ENCODE results near the gene MLANA. TPM values are rescaled to one million over a fixed set of nuclear protein-coding genes. Genes with fewer than 3 reads are reported as not detected.
A peak's percentile ranks its signal among the peaks of the same experiment; 100 is the strongest.

MLANA gene
- total and polyA plus RNA-seq, 2 experiments from 2014 or later, result not detected

GRCh38 chr9:5951686-5952211 lies 61.1 kb downstream of the MLANA start:
- Histone ChIP-seq H3K9me2 (replicated peaks; ENCODE audit: insufficient read depth) (no peaks in the 10 kb centered on the region), H4K20me1 (ENCODE audit: insufficient read depth, poor library complexity, severe bottlenecking) (no peaks in the 10 kb centered on the region), H3K36me3 (replicated peaks; ENCODE audit: insufficient read depth, low read depth) (no peaks in the 10 kb centered on the region), H3K27ac (no peak overlapping the region), H3K79me2 (no peaks in the 10 kb centered on the region), H3K27me3 (no peaks in the 10 kb centered on the region), H2AFZ (no peak overlapping the region), H3K4me1 (ENCODE audit: insufficient read depth) (peaks cover 5% of the 10 kb centered on the region), H3K9me3 (ENCODE audit: low read depth) (no peaks in the 10 kb centered on the region), H3K4me3 (no peak overlapping the region), H3K4me2 (no peak overlapping the region)
- TF ChIP-seq EZH2 (IDR thresholded peaks at IDR 0.05; ENCODE audit: borderline replicate concordance) (no peak), EZH2phosphoT487 (IDR thresholded peaks at IDR 0.05; ENCODE audit: low read depth, severe bottlenecking, unreplicated experiment) (no peak)
- TF ChIP-seq, protein P1, sequence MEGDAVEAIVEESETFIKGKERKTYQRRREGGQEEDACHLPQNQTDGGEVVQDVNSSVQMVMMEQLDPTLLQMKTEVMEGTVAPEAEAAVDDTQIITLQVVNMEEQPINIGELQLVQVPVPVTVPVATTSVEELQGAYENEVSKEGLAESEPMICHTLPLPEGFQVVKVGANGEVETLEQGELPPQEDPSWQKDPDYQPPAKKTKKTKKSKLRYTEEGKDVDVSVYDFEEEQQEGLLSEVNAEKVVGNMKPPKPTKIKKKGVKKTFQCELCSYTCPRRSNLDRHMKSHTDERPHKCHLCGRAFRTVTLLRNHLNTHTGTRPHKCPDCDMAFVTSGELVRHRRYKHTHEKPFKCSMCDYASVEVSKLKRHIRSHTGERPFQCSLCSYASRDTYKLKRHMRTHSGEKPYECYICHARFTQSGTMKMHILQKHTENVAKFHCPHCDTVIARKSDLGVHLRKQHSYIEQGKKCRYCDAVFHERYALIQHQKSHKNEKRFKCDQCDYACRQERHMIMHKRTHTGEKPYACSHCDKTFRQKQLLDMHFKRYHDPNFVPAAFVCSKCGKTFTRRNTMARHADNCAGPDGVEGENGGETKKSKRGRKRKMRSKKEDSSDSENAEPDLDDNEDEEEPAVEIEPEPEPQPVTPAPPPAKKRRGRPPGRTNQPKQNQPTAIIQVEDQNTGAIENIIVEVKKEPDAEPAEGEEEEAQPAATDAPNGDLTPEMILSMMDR (IDR thresholded peaks at IDR 0.05; ENCODE audit: poor library complexity), result no peak
- 91% methylated on average over 4 of the region's 4 CpGs for WGBS (ENCODE audit: low lambda C conversion rate, missing lambda C conversion rate)
- DNase-seq (ENCODE audit: low spot score), result no peak

- H3K9me3 ChIP-seq (ENCODE audit: low read depth), result no peaks in the 10 kb centered on the region
- H3K4me1 ChIP-seq (ENCODE audit: insufficient read depth), result peaks cover 5% of the 10 kb centered on the region
- no peak overlapping the region for H3K4me3 ChIP-seq
- H2AFZ ChIP-seq, result no peak overlapping the region
- peak; percentile 20 for DNase-seq (ENCODE audit: low spot score)
- no peaks in the 10 kb centered on the region for H3K79me2 ChIP-seq
- H3K27me3 ChIP-seq, result no peaks in the 10 kb centered on the region
- TF ChIP-seq EZH2phosphoT487 (IDR thresholded peaks at IDR 0.05; ENCODE audit: low read depth, severe bottlenecking, unreplicated experiment) (no peak), EZH2 (IDR thresholded peaks at IDR 0.05; ENCODE audit: borderline replicate concordance) (no peak)
- TF ChIP-seq, protein P1 (IDR thresholded peaks at IDR 0.05; ENCODE audit: poor library complexity), result no peak
- H4K20me1 ChIP-seq (ENCODE audit: insufficient read depth, poor library complexity, severe bottlenecking), result no peaks in the 10 kb centered on the region
- H3K27ac ChIP-seq, result no peak overlapping the region
- H3K9me2 ChIP-seq (replicated peaks; ENCODE audit: insufficient read depth), result no peaks in the 10 kb centered on the region
- no peaks in the 10 kb centered on the region for H3K36me3 ChIP-seq (replicated peaks; ENCODE audit: insufficient read depth, low read depth)
- no peak overlapping the region for H3K4me2 ChIP-seq
- 68% methylated on average over 9 of the region's 9 CpGs for WGBS (ENCODE audit: low lambda C conversion rate, missing lambda C conversion rate)
Measured at GRCh38 chr9:5953743-5954707, 63.3 kb downstream of the MLANA start.

GRCh38 chr9:5957166-5957565 lies 66.5 kb downstream of the MLANA start:
- 97% methylated on average over 1 of the region's 1 CpG for WGBS (ENCODE audit: low lambda C conversion rate, missing lambda C conversion rate)

More at GRCh38 chr9:5957166-5957565, 66.5 kb downstream of the MLANA start:
- TF ChIP-seq, protein P1 (IDR thresholded peaks at IDR 0.05; ENCODE audit: poor library complexity), result no peak
- TF ChIP-seq EZH2phosphoT487 (IDR thresholded peaks at IDR 0.05; ENCODE audit: low read depth, severe bottlenecking, unreplicated experiment), result no peak
- no peak for TF ChIP-seq EZH2 (IDR thresholded peaks at IDR 0.05; ENCODE audit: borderline replicate concordance)
- no peak overlapping the region for H3K4me3 ChIP-seq
- no peak overlapping the region for H2AFZ ChIP-seq
- peaks cover 3% of the 10 kb centered on the region for H3K79me2 ChIP-seq
- no peaks in the 10 kb centered on the region for H3K36me3 ChIP-seq (replicated peaks; ENCODE audit: insufficient read depth, low read depth)
- no peak overlapping the region for H3K4me2 ChIP-seq
- no peaks in the 10 kb centered on the region for H3K9me3 ChIP-seq (ENCODE audit: low read depth)
- no peaks in the 10 kb centered on the region for H3K27me3 ChIP-seq
- H3K27ac ChIP-seq, result no peak overlapping the region
- H3K4me1 ChIP-seq (ENCODE audit: insufficient read depth), result no peaks in the 10 kb centered on the region
- DNase-seq (ENCODE audit: low spot score), result no peak
- H4K20me1 ChIP-seq (ENCODE audit: insufficient read depth, poor library complexity, severe bottlenecking), result no peaks in the 10 kb centered on the region
- no peaks in the 10 kb centered on the region for H3K9me2 ChIP-seq (replicated peaks; ENCODE audit: insufficient read depth)
